ENCODE measurements around the gene MGAT4A.

DNA sequence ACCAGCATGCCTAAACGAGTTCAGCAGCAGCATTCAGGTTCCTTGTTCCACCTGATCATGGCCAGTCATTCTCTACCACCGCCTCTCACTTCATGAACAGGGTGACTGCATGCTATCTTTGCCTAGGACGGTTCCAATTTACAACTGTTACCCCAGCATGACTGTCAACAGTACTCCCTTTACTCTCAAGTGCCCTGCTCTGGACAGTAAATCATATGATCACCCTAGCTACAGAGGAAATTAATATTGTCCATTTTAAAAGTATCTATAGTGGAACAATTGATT is 25.7 kb downstream of the MGAT4A start:
- TF ChIP-seq, protein P1, sequence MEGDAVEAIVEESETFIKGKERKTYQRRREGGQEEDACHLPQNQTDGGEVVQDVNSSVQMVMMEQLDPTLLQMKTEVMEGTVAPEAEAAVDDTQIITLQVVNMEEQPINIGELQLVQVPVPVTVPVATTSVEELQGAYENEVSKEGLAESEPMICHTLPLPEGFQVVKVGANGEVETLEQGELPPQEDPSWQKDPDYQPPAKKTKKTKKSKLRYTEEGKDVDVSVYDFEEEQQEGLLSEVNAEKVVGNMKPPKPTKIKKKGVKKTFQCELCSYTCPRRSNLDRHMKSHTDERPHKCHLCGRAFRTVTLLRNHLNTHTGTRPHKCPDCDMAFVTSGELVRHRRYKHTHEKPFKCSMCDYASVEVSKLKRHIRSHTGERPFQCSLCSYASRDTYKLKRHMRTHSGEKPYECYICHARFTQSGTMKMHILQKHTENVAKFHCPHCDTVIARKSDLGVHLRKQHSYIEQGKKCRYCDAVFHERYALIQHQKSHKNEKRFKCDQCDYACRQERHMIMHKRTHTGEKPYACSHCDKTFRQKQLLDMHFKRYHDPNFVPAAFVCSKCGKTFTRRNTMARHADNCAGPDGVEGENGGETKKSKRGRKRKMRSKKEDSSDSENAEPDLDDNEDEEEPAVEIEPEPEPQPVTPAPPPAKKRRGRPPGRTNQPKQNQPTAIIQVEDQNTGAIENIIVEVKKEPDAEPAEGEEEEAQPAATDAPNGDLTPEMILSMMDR (IDR thresholded peaks at IDR 0.05): no peak
- TF ChIP-seq POLR2A (IDR thresholded peaks at IDR 0.05): no peak
